Thoracic aorta (tissue), 2 donors: ENCODE measurements around the gene OR5H2. TPM values are rescaled to one million over a fixed set of nuclear protein-coding genes. Genes with fewer than 3 reads are reported as not detected.

Experiments
- ATAC-seq: fragments of 150-250 bp; one replicate; pipeline ENCODE4 v1.8.0; 2017; ENCODE audit warnings: low read depth; ENCODE audit not compliant: insufficient number of reproducible peaks, low FRiP score
- DNase-seq: peaks from one replicate; pipeline ENCODE4 v3.0.0-alpha.2; 2020; ENCODE audit warnings: low spot score
- H3K27ac ChIP-seq, 2 donors: fragments of 200-600 bp; sonication (generic); 1 replicate in 1 of 2; 2 replicates in 1 of 2; pipeline ENCODE4 v1.5.1; 2016; ENCODE audit warnings: mild to moderate bottlenecking in 2 of 2, moderate library complexity in 2 of 2
- H3K27me3 ChIP-seq: fragments of 200-600 bp; sonication (generic); replicated peaks from 2 replicates; pipeline ENCODE4 v1.6.0; 2016; ENCODE audit warnings: mild to moderate bottlenecking; ENCODE audit not compliant: insufficient read depth
- H3K36me3 ChIP-seq: fragments of 200-600 bp; sonication (generic); one replicate; pipeline ENCODE4 v1.5.1; 2016
- H3K4me1 ChIP-seq, 2 donors: fragments of 200-600 bp; sonication (generic); 1 replicate in 1 of 2; 2 replicates in 1 of 2; pipeline versions ENCODE4 v1.5.1 to v1.6.0; 2016; ENCODE audit warnings: low read depth in 2 of 2, mild to moderate bottlenecking in 1 of 2; ENCODE audit not compliant: control insufficient read depth in 1 of 2
- H3K4me3 ChIP-seq: fragments of 200-600 bp; sonication (generic); 2 replicates; pipeline ENCODE4 v1.5.1; 2016; ENCODE audit warnings: mild to moderate bottlenecking
- H3K9me3 ChIP-seq: fragments of 200-600 bp; sonication (generic); 2 replicates; pipeline ENCODE4 v1.5.1; 2016
- total RNA-seq, 2 donors: library from RNA; depleted of rRNA; stranded (reverse); fragments of >200 nt; gene quantifications; one replicate each; pipeline versions ENCODE4 v1.1.0 to v1.2.3, GENCODE V29; 2016
- TF ChIP-seq, protein P1 (sequence below): fragments of 200-600 bp; sonication (generic); IDR thresholded peaks from one replicate; pipeline ENCODE4 v1.5.1; 2019; ENCODE audit warnings: antibody characterized with exemption

OR5H2 gene
- total RNA-seq, 2 donors from 2014 or later, result not detected

DNA sequence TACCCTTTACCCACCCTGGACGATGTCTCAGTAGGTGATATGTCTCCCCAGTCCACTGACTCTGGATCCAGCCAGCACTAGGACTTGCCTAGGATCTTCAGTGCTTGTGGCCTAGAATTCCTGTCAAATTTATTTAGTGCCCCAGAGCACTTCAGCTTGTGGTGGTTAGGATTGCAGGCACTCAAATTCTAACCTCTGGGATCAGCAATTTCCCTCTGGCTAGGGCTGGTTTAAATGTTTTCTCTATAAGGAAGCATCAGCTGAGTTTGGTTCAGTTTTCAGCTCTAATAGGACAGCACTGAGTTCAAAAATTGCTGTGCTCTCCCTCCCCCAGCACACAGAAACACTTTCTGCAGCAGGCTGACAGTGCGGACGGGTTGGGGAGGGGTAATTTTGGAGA is 10.2 kb upstream of the OR5H2 start:
- Histone ChIP-seq H3K27ac (no peak overlapping the region), H3K27me3 (no peaks in the 10 kb centered on the region), H3K4me3 (no peak overlapping the region), H3K36me3 (no peaks in the 10 kb centered on the region), H3K9me3 (peaks cover 11% of the 10 kb centered on the region), H3K4me1 (no peaks in the 10 kb centered on the region)
- ATAC-seq (no peak), DNase-seq (no peak)
- TF ChIP-seq, protein P1, sequence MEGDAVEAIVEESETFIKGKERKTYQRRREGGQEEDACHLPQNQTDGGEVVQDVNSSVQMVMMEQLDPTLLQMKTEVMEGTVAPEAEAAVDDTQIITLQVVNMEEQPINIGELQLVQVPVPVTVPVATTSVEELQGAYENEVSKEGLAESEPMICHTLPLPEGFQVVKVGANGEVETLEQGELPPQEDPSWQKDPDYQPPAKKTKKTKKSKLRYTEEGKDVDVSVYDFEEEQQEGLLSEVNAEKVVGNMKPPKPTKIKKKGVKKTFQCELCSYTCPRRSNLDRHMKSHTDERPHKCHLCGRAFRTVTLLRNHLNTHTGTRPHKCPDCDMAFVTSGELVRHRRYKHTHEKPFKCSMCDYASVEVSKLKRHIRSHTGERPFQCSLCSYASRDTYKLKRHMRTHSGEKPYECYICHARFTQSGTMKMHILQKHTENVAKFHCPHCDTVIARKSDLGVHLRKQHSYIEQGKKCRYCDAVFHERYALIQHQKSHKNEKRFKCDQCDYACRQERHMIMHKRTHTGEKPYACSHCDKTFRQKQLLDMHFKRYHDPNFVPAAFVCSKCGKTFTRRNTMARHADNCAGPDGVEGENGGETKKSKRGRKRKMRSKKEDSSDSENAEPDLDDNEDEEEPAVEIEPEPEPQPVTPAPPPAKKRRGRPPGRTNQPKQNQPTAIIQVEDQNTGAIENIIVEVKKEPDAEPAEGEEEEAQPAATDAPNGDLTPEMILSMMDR, result no peak

DNA sequence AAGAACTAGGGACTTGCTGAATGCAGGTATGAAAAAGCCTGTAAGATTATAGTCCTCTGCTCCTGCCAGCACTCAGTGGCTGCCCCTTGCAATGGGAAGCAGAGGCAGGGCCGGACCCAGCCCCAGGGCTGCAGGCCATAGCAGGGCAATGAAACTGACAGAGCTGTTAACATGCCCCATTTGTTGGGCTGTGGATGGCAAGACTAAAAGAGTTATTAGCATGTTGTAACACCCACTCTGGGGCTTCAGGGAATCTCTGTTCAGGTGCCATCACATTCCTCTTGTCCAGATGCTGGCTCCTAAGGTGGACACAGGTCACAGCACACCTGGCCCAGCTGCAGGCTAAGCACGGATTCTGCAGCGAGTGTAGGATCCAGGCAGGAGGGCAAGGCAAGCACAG is 7.4 kb upstream of the OR5H2 start:
- H3K4me3 ChIP-seq, result no peak overlapping the region
- H3K36me3 ChIP-seq, result no peaks in the 10 kb centered on the region
- no peak overlapping the region for H3K27ac ChIP-seq
- H3K27me3 ChIP-seq, result no peaks in the 10 kb centered on the region
- ATAC-seq (no peak), DNase-seq (no peak)
- TF ChIP-seq, protein P1, result no peak
- H3K9me3 ChIP-seq, result peaks cover 6% of the 10 kb centered on the region
- H3K4me1 ChIP-seq, result no peaks in the 10 kb centered on the region

DNA sequence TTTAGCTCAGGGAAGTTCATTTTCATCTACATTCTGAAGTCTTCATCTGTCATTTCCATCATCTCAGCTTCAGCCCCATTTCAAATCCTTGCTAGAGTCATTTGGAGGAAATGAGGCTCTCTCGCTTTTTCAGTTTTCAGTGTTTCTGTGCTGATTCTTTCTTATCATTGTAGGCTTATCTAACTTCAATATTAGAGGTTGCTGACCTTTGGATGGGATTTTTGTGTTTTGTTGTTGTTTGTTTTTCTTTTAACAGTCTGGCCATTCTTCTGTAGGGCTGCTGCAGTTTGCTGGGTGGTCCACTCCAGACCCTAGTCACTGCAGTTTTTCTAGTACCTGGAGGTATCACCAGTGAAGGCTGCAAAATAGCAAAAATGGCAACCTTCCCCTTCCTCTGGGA is 8.6 kb downstream of the OR5H2 start:
- TF ChIP-seq, protein P1, result no peak
- Histone ChIP-seq H3K27ac (no peak overlapping the region), H3K27me3 (no peaks in the 10 kb centered on the region), H3K36me3 (no peaks in the 10 kb centered on the region), H3K4me1 (no peaks in the 10 kb centered on the region), H3K9me3 (no peaks in the 10 kb centered on the region), H3K4me3 (no peak overlapping the region)
- DNase-seq (no peak), ATAC-seq (no peak)

DNA sequence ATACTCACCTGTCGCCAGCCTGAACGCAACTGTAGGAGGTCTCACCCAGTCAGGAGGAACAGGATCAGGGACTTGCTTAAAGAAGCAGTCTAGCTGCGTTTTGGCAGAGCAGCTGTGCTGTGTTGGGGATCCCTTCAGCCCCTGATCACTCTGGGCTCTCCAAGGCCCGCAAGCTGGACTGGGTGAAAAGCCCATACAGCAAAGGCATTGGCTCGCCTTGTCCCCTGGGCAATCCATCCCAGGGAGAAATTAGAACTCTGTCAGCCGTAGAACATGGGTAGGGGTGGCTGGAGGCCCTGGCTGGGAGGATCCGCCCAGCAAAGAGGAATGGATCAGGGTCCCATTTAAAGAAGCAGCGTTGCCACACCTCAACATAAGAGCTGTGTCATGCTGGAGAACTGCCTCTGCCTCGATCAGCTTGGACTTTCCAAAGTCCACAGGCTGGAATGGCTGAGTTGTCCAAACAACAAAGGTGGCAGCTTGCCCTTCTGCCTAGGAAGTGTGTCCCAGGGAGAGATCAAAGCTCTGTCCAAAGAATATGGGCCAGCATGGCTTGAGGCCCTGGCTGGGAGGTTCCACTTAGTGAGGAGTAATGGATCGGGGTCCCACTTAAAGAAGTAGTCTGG is 9.1 kb downstream of the OR5H2 start:
- ATAC-seq, result no peak
- Histone ChIP-seq H3K27ac (no peak overlapping the region), H3K36me3 (no peaks in the 10 kb centered on the region), H3K9me3 (no peaks in the 10 kb centered on the region), H3K4me3 (no peak overlapping the region), H3K27me3 (no peaks in the 10 kb centered on the region), H3K4me1 (no peaks in the 10 kb centered on the region)
- no peak for DNase-seq
- TF ChIP-seq, protein P1, result no peak

DNA sequence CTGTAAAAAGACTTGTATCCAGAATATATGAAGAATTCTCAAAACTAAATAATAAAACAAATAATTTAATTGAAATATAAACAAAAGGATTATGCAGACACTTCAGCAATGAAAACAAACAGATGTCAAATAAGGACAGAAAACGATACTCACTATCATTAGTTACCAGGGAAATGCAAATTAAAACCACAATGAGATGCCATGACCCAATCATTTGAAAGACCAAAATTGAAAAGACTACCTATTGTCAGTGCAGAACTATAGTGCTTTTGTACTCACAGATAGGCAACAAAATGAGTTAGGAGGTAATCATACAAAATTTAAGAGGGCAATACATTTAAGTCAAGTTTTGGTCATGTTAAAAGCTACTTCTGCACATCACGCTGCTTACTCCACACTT is 39.8 kb downstream of the OR5H2 start:
- Histone ChIP-seq H3K4me1 (no peaks in the 10 kb centered on the region), H3K27me3 (no peaks in the 10 kb centered on the region), H3K36me3 (no peaks in the 10 kb centered on the region), H3K9me3 (no peaks in the 10 kb centered on the region), H3K27ac (no peak overlapping the region), H3K4me3 (no peak overlapping the region)
- no peak for DNase-seq
- TF ChIP-seq, protein P1, result no peak
- no peak for ATAC-seq
